HepG2 (cell line): Measurements from ENCODE around the gene LGALS3. TPM values are rescaled to one million over a fixed set of nuclear protein-coding genes. Genes with fewer than 3 reads are reported as not detected.

ENCODE experiments used
- PPARG ChIP-seq: conservative IDR thresholded peaks from 2 replicates; pipeline ENCODE4 v1.6.1; 2016; ENCODE audit warnings: missing biosample characterization, missing genetic modification reagents
- TP53 ChIP-seq: sonication (generic); formaldehyde crosslinking; conservative IDR thresholded peaks from 2 replicates; pipeline ENCODE4 v1.4.0; 2020; ENCODE audit warnings: missing genetic modification reagents
- WIZ ChIP-seq: sonication (generic); formaldehyde crosslinking; IDR thresholded peaks from 2 replicates; pipeline ENCODE4 v1.5.1; 2020; ENCODE audit warnings: mild to moderate bottlenecking, missing genetic modification reagents
- ZNF224 ChIP-seq: sonication (generic); formaldehyde crosslinking; IDR thresholded peaks from 2 replicates; pipeline ENCODE4 v1.5.0; 2020; ENCODE audit warnings: mild to moderate bottlenecking, missing genetic modification reagents
- ZNF543 ChIP-seq: sonication (generic); formaldehyde crosslinking; IDR thresholded peaks from 2 replicates; pipeline ENCODE4 v1.4.0; 2020; ENCODE audit warnings: mild to moderate bottlenecking, missing genetic modification reagents
- ZNF563 ChIP-seq: sonication (generic); formaldehyde crosslinking; IDR thresholded peaks from 2 replicates; pipeline ENCODE4 v1.8.0; 2022; ENCODE audit warnings: mild to moderate bottlenecking, moderate library complexity, missing genetic modification reagents
- ZNF589 ChIP-seq: sonication (generic); formaldehyde crosslinking; conservative IDR thresholded peaks from 2 replicates; pipeline ENCODE4 v1.8.0; 2022; ENCODE audit warnings: mild to moderate bottlenecking, moderate library complexity, missing genetic modification reagents
- ZNF660 ChIP-seq: sonication (generic); formaldehyde crosslinking; IDR thresholded peaks from 2 replicates; pipeline ENCODE4 v1.5.1; 2020; ENCODE audit warnings: mild to moderate bottlenecking, low read depth, missing genetic modification reagents, borderline replicate concordance
- ZNF709 ChIP-seq: sonication (generic); formaldehyde crosslinking; IDR thresholded peaks from 2 replicates; pipeline ENCODE4 v1.5.0; 2020; ENCODE audit warnings: mild to moderate bottlenecking, missing genetic modification reagents
- polyA plus RNA-seq, 8 experiments: library from polyadenylated mRNA; depleted of rRNA in 3 of 8; stranded (reverse) in 7 of 8; unstranded in 1 of 8; fragments of >200 nt; fragmentation: Illumina TruSeq in 4 of 8; extraction: Trizol in 4 of 8; gene quantifications; 2 replicates each; pipeline versions ENCODE4 v1.2.1 to v1.2.3, GENCODE V29; 2011 to 2016; ENCODE audit warnings: low read depth in 4 of 8, missing spikeins in 1 of 8, mixed read lengths in 1 of 8; ENCODE audit not compliant: insufficient read depth in 1 of 8
- total RNA-seq, 5 experiments: library from RNA; depleted of rRNA; stranded (reverse); fragments of >200 nt; fragmentation: Illumina TruSeq; extraction: Trizol; gene quantifications; 2 replicates each; pipeline ENCODE4 v1.2.3, GENCODE V29; 2016; ENCODE audit warnings: low read depth in 1 of 5
- TF ChIP-seq, protein P1 (sequence below): sonication (generic); formaldehyde crosslinking; IDR thresholded peaks from 2 replicates; pipeline ENCODE4 v1.5.0; 2020; ENCODE audit warnings: mild to moderate bottlenecking, missing genetic modification reagents, borderline replicate concordance
- TF ChIP-seq, protein P2 (sequence below): sonication (generic); formaldehyde crosslinking; IDR thresholded peaks from 2 replicates; pipeline ENCODE4 v1.4.0; 2020; ENCODE audit warnings: missing genetic modification reagents, borderline replicate concordance
- TF ChIP-seq, protein P3 (sequence below): sonication (generic); formaldehyde crosslinking; IDR thresholded peaks from 2 replicates; pipeline ENCODE4 v1.4.0; 2020; ENCODE audit warnings: missing genetic modification reagents

Gene LGALS3
- total and polyA plus RNA-seq, 2 of the 13 experiments (the other 11 are each of a cell fraction or from before 2014, with no cell fraction given) = 5.0 to 97.4 TPM

DNA sequence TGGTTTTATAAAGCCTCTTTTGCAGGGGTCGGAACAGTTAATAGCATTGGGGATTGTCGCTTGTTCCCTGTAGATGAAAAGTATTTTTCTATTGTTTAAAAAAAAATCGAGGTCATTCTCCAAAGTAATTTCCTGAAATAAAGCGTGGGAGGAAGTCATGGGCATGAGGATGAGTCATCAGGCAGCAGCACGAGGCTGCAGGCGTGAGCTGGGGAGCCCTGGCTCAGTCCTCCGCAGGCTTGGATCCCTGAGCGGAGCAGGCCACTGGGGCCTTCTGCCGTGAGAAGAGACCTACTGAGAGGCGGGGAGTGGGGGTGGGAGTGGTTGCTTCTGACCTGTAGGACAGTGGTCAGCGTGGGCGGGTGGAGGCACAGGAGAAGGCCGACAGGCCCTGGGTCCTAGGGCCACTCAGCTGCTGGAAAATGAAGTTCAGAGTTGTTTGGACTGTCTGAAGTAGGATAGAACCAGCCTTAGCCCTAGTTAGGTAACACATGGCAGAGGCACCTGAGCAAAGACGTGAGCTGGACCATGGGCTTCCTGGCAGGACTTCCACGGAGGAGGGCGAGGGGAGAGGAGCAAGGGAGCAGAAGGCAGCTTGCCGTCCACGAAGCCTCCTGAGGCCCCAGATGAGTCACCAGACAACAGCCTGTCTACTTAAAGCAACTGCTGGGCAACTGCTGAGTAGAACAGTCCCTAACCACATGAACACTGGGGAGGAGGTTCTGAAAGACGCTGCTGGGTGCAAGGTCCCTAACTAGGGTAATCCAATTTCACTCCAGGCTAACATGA, 21.1 kb upstream of the LGALS3 start (continued):
- TF ChIP-seq WIZ (CRISPR knock-in tag) = no peak
- TF ChIP-seq ZNF543 (CRISPR knock-in tag) = peak; percentile 70; the same call in 1 of the 2 replicates
- peak; percentile 77; the same call in 1 of the 2 replicates for TF ChIP-seq ZNF224 (CRISPR knock-in tag)
- TF ChIP-seq PPARG (CRISPR knock-in tag) = peak; percentile 41; the same call in 1 of the 2 replicates
- TF ChIP-seq, protein P1, sequence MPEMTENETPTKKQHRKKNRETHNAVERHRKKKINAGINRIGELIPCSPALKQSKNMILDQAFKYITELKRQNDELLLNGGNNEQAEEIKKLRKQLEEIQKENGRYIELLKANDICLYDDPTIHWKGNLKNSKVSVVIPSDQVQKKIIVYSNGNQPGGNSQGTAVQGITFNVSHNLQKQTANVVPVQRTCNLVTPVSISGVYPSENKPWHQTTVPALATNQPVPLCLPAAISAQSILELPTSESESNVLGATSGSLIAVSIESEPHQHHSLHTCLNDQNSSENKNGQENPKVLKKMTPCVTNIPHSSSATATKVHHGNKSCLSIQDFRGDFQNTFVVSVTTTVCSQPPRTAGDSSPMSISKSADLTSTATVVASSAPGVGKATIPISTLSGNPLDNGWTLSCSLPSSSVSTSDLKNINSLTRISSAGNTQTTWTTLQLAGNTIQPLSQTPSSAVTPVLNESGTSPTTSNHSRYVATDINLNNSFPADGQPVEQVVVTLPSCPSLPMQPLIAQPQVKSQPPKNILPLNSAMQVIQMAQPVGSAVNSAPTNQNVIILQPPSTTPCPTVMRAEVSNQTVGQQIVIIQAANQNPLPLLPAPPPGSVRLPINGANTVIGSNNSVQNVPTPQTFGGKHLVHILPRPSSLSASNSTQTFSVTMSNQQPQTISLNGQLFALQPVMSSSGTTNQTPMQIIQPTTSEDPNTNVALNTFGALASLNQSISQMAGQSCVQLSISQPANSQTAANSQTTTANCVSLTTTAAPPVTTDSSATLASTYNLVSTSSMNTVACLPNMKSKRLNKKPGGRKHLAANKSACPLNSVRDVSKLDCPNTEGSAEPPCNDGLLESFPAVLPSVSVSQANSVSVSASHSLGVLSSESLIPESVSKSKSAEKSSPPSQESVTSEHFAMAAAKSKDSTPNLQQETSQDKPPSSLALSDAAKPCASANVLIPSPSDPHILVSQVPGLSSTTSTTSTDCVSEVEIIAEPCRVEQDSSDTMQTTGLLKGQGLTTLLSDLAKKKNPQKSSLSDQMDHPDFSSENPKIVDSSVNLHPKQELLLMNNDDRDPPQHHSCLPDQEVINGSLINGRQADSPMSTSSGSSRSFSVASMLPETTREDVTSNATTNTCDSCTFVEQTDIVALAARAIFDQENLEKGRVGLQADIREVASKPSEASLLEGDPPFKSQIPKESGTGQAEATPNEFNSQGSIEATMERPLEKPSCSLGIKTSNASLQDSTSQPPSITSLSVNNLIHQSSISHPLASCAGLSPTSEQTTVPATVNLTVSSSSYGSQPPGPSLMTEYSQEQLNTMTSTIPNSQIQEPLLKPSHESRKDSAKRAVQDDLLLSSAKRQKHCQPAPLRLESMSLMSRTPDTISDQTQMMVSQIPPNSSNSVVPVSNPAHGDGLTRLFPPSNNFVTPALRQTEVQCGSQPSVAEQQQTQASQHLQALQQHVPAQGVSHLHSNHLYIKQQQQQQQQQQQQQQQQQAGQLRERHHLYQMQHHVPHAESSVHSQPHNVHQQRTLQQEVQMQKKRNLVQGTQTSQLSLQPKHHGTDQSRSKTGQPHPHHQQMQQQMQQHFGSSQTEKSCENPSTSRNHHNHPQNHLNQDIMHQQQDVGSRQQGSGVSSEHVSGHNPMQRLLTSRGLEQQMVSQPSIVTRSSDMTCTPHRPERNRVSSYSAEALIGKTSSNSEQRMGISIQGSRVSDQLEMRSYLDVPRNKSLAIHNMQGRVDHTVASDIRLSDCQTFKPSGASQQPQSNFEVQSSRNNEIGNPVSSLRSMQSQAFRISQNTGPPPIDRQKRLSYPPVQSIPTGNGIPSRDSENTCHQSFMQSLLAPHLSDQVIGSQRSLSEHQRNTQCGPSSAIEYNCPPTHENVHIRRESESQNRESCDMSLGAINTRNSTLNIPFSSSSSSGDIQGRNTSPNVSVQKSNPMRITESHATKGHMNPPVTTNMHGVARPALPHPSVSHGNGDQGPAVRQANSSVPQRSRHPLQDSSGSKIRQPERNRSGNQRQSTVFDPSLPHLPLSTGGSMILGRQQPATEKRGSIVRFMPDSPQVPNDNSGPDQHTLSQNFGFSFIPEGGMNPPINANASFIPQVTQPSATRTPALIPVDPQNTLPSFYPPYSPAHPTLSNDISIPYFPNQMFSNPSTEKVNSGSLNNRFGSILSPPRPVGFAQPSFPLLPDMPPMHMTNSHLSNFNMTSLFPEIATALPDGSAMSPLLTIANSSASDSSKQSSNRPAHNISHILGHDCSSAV (CRISPR knock-in tag) = no peak
- TF ChIP-seq TP53 (CRISPR knock-in tag) = 0 out of 2 replicates have a peak, but pooled peaks have one; percentile 46
- TF ChIP-seq, protein P2, sequence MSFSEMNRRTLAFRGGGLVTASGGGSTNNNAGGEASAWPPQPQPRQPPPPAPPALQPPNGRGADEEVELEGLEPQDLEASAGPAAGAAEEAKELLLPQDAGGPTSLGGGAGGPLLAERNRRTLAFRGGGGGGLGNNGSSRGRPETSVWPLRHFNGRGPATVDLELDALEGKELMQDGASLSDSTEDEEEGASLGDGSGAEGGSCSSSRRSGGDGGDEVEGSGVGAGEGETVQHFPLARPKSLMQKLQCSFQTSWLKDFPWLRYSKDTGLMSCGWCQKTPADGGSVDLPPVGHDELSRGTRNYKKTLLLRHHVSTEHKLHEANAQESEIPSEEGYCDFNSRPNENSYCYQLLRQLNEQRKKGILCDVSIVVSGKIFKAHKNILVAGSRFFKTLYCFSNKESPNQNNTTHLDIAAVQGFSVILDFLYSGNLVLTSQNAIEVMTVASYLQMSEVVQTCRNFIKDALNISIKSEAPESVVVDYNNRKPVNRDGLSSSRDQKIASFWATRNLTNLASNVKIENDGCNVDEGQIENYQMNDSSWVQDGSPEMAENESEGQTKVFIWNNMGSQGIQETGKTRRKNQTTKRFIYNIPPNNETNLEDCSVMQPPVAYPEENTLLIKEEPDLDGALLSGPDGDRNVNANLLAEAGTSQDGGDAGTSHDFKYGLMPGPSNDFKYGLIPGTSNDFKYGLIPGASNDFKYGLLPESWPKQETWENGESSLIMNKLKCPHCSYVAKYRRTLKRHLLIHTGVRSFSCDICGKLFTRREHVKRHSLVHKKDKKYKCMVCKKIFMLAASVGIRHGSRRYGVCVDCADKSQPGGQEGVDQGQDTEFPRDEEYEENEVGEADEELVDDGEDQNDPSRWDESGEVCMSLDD (CRISPR knock-in tag) = peak; percentile 59; the same call in 1 of the 2 replicates
- TF ChIP-seq, protein P3, sequence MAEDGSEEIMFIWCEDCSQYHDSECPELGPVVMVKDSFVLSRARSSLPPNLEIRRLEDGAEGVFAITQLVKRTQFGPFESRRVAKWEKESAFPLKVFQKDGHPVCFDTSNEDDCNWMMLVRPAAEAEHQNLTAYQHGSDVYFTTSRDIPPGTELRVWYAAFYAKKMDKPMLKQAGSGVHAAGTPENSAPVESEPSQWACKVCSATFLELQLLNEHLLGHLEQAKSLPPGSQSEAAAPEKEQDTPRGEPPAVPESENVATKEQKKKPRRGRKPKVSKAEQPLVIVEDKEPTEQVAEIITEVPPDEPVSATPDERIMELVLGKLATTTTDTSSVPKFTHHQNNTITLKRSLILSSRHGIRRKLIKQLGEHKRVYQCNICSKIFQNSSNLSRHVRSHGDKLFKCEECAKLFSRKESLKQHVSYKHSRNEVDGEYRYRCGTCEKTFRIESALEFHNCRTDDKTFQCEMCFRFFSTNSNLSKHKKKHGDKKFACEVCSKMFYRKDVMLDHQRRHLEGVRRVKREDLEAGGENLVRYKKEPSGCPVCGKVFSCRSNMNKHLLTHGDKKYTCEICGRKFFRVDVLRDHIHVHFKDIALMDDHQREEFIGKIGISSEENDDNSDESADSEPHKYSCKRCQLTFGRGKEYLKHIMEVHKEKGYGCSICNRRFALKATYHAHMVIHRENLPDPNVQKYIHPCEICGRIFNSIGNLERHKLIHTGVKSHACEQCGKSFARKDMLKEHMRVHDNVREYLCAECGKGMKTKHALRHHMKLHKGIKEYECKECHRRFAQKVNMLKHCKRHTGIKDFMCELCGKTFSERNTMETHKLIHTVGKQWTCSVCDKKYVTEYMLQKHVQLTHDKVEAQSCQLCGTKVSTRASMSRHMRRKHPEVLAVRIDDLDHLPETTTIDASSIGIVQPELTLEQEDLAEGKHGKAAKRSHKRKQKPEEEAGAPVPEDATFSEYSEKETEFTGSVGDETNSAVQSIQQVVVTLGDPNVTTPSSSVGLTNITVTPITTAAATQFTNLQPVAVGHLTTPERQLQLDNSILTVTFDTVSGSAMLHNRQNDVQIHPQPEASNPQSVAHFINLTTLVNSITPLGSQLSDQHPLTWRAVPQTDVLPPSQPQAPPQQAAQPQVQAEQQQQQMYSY (CRISPR knock-in tag) = no peak
- TF ChIP-seq ZNF589 = 0 out of 2 replicates have a peak, but pooled peaks have one; percentile 40
- TF ChIP-seq ZNF709 = peak; percentile 47; the same call in 1 of the 2 replicates
- TF ChIP-seq ZNF563 (CRISPR knock-in tag) = peak; percentile 79; the same call in 1 of the 2 replicates
- no peak for TF ChIP-seq ZNF660 (CRISPR knock-in tag)
